Measurements from ENCODE around the gene PLPPR5. TPM values are rescaled to one million over a fixed set of nuclear protein-coding genes. Genes with fewer than 3 reads are reported as not detected.

The PLPPR5 gene
- total and polyA plus RNA-seq, 2 of the 4 experiments (the other 2 are of a cell fraction): under 0.01 to 0.05 TPM

DNA sequence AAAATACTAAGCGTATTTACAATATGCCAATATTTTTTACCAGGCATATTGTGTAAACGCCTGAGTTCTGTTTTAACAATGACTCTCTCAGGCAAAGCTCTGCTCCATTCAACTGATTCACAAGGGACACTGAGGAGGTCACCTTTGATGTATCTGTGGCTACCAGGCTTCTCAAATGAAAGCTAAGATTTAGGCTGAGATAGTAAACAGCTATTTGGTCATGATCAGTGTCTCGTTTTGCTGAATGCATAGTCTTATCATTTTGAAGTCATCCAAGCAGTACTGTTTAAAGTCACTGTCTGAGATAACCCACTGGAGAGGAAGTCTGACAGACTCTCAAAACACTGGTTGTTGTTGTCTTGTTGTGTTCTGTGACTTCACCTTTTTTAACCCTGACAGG, 13.7 kb upstream of the PLPPR5 start:
- DNase-seq (no peak), ATAC-seq (ENCODE audit: low read depth) (no peak)
- no peaks in the 10 kb centered on the region for H3K36me3 ChIP-seq (ENCODE audit: control insufficient read depth, insufficient read depth, low read length)
- in situ Hi-C loops (cut with MboI; ENCODE audit: low sequenced_read_pairs) (no loop called here), dilution Hi-C loops (cut with HindIII; ENCODE audit: low sequenced_read_pairs, unreplicated experiment) (no loop called here), intact Hi-C loops (cut with micrococcal nuclease) (no loop called here)
- no TSS peak for BruUV-seq (replicated peaks)
- H2BK15ac ChIP-seq (ENCODE audit: low read depth, low read length): no peak overlapping the region
- no peak overlapping the region for H3K23ac ChIP-seq (ENCODE audit: low read depth, low read length)
- no peak overlapping the region for H2AK9ac ChIP-seq (replicated peaks; ENCODE audit: low read depth, low read length, poor library complexity)
- 71% methylated on average over 1 of the region's 3 CpGs; no CpG with 5 or more reads in 1 of the 2 experiments for WGBS, 2 experiments (ENCODE audit: extremely low coverage in 2 of 2, insufficient read length in 1 of 2)
- H2AK5ac ChIP-seq (ENCODE audit: low read depth, low read length): no peak overlapping the region
- no peak overlapping the region for H3K27ac ChIP-seq (ENCODE audit: insufficient read depth, low read length)
- ChIA-PET CTCF (no interaction called here), POLR2A (ENCODE audit: unreplicated experiment) (no interaction called here)
- H3K9ac ChIP-seq (ENCODE audit: low read depth, low read length): no peak overlapping the region
- H3K4me1 ChIP-seq (ENCODE audit: control insufficient read depth, insufficient read depth, low read length): no peaks in the 10 kb centered on the region
- no peak overlapping the region for H2AFZ ChIP-seq (replicated peaks; ENCODE audit: low read length, poor library complexity)
- H2BK120ac ChIP-seq (ENCODE audit: low read depth, low read length): no peak overlapping the region
- no peak overlapping the region for H2BK20ac ChIP-seq (ENCODE audit: low read depth, low read length)
- H4K91ac ChIP-seq (ENCODE audit: insufficient read depth, low read depth, low read length): no peak overlapping the region
- TF ChIP-seq POLR2A (IDR thresholded peaks at IDR 0.05; ENCODE audit: low read depth, low read length) (no peak), MAZ (IDR thresholded peaks at IDR 0.05; ENCODE audit: borderline replicate concordance, low read depth, low read length) (no peak), BHLHE40 (IDR thresholded peaks at IDR 0.05; ENCODE audit: low read depth, low read length) (no peak), MAFK (IDR thresholded peaks at IDR 0.05; ENCODE audit: low read depth, low read length) (no peak)
- TF ChIP-seq, protein P1, sequence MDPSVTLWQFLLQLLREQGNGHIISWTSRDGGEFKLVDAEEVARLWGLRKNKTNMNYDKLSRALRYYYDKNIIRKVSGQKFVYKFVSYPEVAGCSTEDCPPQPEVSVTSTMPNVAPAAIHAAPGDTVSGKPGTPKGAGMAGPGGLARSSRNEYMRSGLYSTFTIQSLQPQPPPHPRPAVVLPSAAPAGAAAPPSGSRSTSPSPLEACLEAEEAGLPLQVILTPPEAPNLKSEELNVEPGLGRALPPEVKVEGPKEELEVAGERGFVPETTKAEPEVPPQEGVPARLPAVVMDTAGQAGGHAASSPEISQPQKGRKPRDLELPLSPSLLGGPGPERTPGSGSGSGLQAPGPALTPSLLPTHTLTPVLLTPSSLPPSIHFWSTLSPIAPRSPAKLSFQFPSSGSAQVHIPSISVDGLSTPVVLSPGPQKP (IDR thresholded peaks at IDR 0.05; ENCODE audit: borderline replicate concordance, low read depth, low read length): no peak
- TF ChIP-seq, protein P2, sequence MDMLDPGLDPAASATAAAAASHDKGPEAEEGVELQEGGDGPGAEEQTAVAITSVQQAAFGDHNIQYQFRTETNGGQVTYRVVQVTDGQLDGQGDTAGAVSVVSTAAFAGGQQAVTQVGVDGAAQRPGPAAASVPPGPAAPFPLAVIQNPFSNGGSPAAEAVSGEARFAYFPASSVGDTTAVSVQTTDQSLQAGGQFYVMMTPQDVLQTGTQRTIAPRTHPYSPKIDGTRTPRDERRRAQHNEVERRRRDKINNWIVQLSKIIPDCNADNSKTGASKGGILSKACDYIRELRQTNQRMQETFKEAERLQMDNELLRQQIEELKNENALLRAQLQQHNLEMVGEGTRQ (IDR thresholded peaks at IDR 0.05; ENCODE audit: low read depth, low read length): no peak
- H3K4me2 ChIP-seq (ENCODE audit: low read depth, low read length): no peak overlapping the region
- no peak overlapping the region for H2BK5ac ChIP-seq (ENCODE audit: low read depth, low read length, poor library complexity, severe bottlenecking)
- no peaks in the 10 kb centered on the region for H4K20me1 ChIP-seq (ENCODE audit: insufficient read depth, low read length)
- H4K5ac ChIP-seq (ENCODE audit: low read depth, low read length): no peak overlapping the region
- no peaks in the 10 kb centered on the region for H3K79me1 ChIP-seq (ENCODE audit: low read depth in 1 of 2, low read length in 2 of 2)
- H3K4me3 ChIP-seq (ENCODE audit: insufficient read depth, low read depth, low read length): no peak overlapping the region
- H3K4ac ChIP-seq (ENCODE audit: low read depth, low read length): no peak overlapping the region
- H3K56ac ChIP-seq (ENCODE audit: extremely low read depth, insufficient read depth, low read length): no peak overlapping the region
- no peaks in the 10 kb centered on the region for H3K9me1 ChIP-seq (ENCODE audit: insufficient read depth, low read length)
- H3K27me3 ChIP-seq (ENCODE audit: control insufficient read depth, insufficient read depth, low read length): no peaks in the 10 kb centered on the region
- H3K14ac ChIP-seq (replicated peaks; ENCODE audit: low read depth, low read length): no peak overlapping the region
- no peak overlapping the region for H3K18ac ChIP-seq (ENCODE audit: low read depth, low read length)
- no peaks in the 10 kb centered on the region for H3K9me3 ChIP-seq (ENCODE audit: control insufficient read depth, insufficient read depth, low read length)
- no peak overlapping the region for H4K8ac ChIP-seq (ENCODE audit: low read depth in 2 of 2, low read length in 2 of 2)
